ENCODE data around the gene GFOD1. TPM values are rescaled to one million over a fixed set of nuclear protein-coding genes. Genes with fewer than 3 reads are reported as not detected.

GFOD1 gene
- total and polyA plus RNA-seq, 2 of the 4 experiments (the other 2 are of a cell fraction): 1.8 to 3.4 TPM

DNA sequence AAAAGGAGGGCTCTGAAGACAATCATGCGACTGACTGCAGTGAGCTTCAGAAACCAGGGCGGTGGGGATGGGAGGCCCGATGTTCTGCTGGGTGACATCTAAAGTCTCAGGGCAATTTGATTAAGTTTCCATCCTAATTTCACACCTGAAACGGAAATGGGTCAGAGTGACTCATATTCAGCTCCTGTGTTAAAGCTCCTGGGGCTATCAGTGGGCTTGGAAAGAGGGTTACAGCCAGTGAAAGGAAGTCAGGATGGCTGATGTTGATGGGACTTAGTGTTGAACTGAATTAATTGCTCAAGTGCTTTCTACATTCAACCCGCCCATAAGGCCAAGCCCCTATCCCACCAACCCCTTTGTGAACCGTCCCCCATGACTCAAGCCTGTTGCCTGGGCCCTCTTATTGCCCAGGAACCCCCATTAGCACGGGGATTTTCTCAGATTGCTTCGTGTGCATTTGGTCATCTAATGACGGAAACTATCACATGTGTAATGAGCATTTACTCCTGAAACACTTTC, 112.0 kb downstream of the GFOD1 start:
- Histone ChIP-seq H3K79me1 (ENCODE audit: low read depth in 1 of 2, low read length in 2 of 2) (peaks cover 0 to 3% of the 10 kb centered on the region in 2 experiments; a peak in 1 of 4 replicates), H3K9ac (ENCODE audit: low read depth, low read length) (no peak overlapping the region), H4K91ac (ENCODE audit: insufficient read depth, low read depth, low read length) (no peak overlapping the region), H3K4me2 (ENCODE audit: low read depth, low read length) (no peak overlapping the region), H4K8ac (ENCODE audit: low read depth in 2 of 2, low read length in 2 of 2) (no peak overlapping the region), H3K4ac (ENCODE audit: low read depth, low read length) (no peak overlapping the region), H4K20me1 (ENCODE audit: insufficient read depth, low read length) (no peaks in the 10 kb centered on the region), H3K23ac (ENCODE audit: low read depth, low read length) (no peak overlapping the region), H3K18ac (ENCODE audit: low read depth, low read length) (no peak overlapping the region), H3K4me3 (ENCODE audit: insufficient read depth, low read depth, low read length) (no peak overlapping the region), H3K9me3 (ENCODE audit: control insufficient read depth, insufficient read depth, low read length) (no peaks in the 10 kb centered on the region), H4K5ac (ENCODE audit: low read depth, low read length) (no peak overlapping the region), H2BK15ac (ENCODE audit: low read depth, low read length) (no peak overlapping the region), H3K14ac (replicated peaks; ENCODE audit: low read depth, low read length) (no peak overlapping the region), H3K4me1 (ENCODE audit: control insufficient read depth, insufficient read depth, low read length) (0 out of 2 replicates have a peak, but pooled peaks cover 2% of the 10 kb centered on the region), H2AFZ (replicated peaks; ENCODE audit: low read length, poor library complexity) (no peak overlapping the region), H3K56ac (ENCODE audit: extremely low read depth, insufficient read depth, low read length) (no peak overlapping the region), H3K27me3 (ENCODE audit: control insufficient read depth, insufficient read depth, low read length) (no peaks in the 10 kb centered on the region), H2AK5ac (ENCODE audit: low read depth, low read length) (no peak overlapping the region), H3K27ac (ENCODE audit: insufficient read depth, low read length) (no peak overlapping the region), H2AK9ac (replicated peaks; ENCODE audit: low read depth, low read length, poor library complexity) (no peak overlapping the region), H2BK120ac (ENCODE audit: low read depth, low read length) (no peak overlapping the region), H2BK20ac (ENCODE audit: low read depth, low read length) (no peak overlapping the region), H2BK5ac (ENCODE audit: low read depth, low read length, poor library complexity, severe bottlenecking) (no peak overlapping the region), H3K36me3 (ENCODE audit: control insufficient read depth, insufficient read depth, low read length) (no peaks in the 10 kb centered on the region), H3K9me1 (ENCODE audit: insufficient read depth, low read length) (no peaks in the 10 kb centered on the region)
- no peak for DNase-seq
- WGBS, 2 experiments (ENCODE audit: extremely low coverage in 2 of 2, insufficient read length in 1 of 2): 87% methylated on average over 3 of the region's 9 CpGs; no CpG with 5 or more reads in 1 of the 2 experiments
- no peak for ATAC-seq (ENCODE audit: low read depth)
- dilution Hi-C loops (cut with HindIII; ENCODE audit: low sequenced_read_pairs, unreplicated experiment) (no loop called here), in situ Hi-C loops (cut with MboI; ENCODE audit: low sequenced_read_pairs) (no loop called here), intact Hi-C loops (cut with micrococcal nuclease) (no loop called here)
- BruUV-seq (replicated peaks): no TSS peak
- TF ChIP-seq CEBPB (IDR thresholded peaks at IDR 0.05; ENCODE audit: low read depth, low read length): no peak
- POLR2A ChIA-PET (ENCODE audit: unreplicated experiment): no interaction called here
- CTCF ChIA-PET: no interaction called here
